ENCODE measurements around the gene GINS2.

DNA sequence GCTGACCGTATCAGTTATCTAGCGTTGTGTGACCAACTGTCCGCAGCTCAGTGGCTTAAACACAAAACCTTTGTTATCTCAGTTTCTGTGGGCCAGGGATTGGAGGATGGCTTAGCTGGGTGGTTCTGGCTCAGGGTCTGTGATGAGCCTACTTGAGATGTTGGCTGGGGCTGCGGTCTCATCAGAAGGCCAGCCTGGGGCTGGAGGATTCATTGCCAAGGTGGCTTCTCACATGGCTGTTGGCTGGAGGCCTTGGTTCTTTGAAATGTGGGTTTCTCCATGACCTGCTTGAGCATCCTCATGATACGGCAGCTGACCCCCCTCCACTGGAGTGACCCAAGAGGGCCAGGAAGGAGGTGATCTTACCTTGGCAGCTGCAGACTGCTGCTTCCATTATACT is 58.9 kb downstream of the GINS2 start:
- no peak for TF ChIP-seq EP300 (IDR thresholded peaks at IDR 0.05)
- TF ChIP-seq POLR2A (IDR thresholded peaks at IDR 0.05): no peak

Measured in suprapubic skin (tissue), 2 donors.